Stimulated activated CD8-positive, alpha-beta memory T cell treated with anti-CD3 and anti-CD28 coated beads, Interleukin-7, amount 100 ng/mL, for 24 hours (primary cell): ENCODE data around the gene ZIM2.

Experiments used
- DNase-seq: peaks from one replicate; pipeline ENCODE4 v3.0.0-alpha.2; 2020; ENCODE audit warnings: low read depth

The ZIM2 gene

DNA sequence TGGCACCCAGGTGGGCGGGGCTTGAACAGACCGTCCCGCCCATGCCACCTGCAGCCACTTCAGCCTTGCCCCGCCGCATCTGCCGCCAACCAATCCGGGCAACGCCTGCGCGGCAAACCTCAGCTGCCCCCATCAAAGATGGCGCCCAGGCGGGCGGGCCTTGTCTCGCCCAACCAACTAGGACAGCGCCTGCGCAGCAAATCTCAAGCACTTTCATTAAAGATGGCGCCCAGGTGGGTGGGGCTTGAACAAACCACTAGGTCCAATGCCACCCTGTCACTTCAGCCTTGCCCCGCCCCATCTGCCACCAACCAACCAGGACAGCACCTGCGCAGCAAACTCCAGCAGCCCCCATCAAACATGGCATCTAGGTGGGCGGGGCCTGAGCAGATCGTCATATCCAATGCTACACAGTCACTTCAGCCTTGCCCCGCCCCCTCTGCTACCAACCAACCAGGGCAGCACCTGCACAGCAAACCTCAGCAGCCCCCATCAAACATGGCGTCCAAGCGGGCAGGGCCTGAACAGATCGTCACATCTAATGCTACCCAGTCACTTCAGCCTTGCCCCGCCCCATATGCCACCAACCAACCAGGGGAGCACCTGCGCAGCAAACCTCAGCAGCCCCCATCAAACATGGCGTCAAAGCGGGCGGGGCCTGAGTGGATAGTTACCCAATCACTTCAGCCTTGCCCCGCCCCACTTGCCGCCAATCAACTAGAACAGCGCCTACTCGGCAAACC, 1.4 kb downstream of the ZIM2 start:
- DNase-seq: no peak

DNA sequence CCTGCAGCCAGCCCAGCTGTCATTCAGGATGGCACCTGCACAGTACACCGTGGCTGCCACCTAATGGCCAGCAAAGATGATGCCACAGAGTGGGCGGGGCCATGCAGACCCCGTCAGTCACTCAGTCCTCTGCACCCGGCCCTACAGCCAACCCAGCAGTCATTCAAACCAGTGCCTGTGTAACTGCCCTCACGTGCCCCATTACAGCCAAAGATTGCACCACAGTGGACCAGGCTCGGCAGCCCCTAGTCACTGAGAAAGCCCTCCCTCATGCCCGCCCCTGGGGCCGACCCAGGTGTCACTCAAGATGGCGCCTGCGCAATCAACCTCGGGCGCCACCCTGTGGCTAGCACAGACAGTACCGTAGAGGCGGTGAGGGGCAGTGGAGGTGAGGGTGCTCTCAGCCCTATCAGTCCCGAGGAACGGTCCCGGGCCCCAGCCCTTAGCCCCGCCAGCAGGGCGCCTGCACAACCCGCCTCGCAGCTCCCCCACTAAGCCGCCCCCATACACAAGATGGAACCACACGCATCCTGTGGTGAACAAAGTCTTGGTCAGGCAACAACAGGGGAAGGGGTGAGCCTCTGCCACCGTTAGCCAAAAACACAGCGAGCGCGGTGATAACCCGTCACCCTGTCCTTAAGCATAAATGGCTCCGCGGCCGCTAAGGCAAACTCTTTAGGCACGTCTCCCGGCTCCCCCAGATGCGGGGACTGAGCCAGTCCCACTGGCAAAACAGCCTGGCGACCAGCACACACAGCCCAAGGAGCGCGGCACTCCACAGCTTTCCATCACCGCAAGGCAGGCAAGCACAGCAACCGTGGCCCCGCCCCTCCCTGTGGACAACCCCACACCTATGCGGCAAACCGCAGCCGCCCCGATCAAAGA, 2.3 kb downstream of the ZIM2 start:
- no peak for DNase-seq

DNA sequence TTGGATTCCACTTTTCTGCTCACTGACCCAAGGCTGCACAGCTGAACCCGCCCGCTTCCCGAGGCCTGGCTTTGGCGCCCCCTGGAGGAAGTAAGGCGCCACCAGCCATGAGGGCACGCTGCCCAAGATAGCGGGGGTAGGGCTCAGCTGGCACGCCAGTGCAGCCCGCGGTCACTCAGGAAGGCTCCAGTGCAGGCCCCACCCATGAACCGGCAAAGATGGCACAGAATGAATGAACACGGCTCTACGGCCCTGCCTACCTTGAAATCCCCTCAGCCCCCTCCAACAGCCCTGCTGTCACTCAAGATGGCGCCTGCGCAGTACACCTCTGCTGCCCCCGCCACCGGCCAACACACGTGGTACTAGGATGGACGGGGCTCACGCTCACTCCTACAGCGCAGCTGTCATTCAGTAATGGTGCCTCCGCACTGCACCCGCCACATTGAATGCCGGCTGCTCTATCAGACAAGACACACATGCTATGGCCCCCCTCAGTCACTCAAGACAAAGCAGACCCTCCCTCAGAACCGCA, 3.0 kb downstream of the ZIM2 start:
- no peak for DNase-seq

DNA sequence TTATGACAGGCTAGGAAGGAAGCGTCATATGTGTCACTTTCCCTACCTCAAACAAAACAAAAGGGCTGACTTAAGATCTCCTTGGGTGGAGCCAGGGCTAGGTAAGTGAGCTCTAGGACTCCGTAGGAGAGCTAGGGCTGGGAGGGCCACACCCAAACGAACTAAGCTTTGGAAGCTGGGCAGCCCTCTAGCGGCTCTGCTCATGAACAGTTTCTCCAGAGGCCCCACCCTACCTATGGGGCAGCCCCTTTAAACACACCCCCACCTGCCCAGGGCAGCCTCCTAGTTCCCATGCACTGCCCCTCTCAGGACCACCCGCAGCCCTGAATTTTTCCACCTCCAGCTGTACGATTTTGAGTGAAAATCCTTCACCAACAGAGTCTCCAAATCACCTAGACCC, 3.5 kb downstream of the ZIM2 start:
- no peak for DNase-seq

DNA sequence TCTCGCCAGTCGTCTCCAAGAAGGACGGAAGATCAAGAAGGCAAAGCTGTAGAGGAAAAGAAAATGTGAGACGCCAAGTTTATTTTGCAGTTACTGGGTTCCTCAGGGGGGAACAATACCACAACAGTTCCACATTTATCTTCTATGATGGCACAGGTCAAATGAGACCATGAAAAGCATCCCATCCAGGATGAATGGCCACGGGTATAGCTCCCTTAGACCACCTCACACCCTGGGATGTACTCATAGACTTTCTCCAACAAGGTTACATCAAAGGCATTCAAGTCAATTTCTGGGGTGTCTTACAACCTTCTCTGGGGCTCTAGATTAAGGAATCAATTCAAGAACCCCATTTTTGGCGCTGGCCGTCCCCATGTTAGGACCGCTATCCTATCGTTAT, 4.5 kb downstream of the ZIM2 start:
- DNase-seq: no peak

DNA sequence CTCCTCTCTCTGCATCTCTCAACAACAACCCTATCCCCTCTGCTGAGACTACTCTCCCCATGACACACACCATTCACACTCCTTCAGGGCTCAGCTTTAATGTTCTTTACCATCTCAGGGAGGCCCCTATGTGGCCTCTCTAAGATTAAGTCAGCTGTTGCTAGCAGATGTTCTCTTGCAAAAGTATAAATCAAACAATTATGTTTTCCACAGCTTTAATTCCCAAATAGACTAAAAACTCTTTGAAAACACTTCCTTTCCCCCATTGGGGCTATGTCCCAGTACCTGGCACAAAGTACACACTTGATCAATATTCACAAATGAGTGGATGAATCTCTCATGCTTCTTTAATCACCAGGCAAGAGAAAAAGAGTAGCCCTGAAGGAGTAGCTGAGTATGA, 5.1 kb downstream of the ZIM2 start:
- no peak for DNase-seq

DNA sequence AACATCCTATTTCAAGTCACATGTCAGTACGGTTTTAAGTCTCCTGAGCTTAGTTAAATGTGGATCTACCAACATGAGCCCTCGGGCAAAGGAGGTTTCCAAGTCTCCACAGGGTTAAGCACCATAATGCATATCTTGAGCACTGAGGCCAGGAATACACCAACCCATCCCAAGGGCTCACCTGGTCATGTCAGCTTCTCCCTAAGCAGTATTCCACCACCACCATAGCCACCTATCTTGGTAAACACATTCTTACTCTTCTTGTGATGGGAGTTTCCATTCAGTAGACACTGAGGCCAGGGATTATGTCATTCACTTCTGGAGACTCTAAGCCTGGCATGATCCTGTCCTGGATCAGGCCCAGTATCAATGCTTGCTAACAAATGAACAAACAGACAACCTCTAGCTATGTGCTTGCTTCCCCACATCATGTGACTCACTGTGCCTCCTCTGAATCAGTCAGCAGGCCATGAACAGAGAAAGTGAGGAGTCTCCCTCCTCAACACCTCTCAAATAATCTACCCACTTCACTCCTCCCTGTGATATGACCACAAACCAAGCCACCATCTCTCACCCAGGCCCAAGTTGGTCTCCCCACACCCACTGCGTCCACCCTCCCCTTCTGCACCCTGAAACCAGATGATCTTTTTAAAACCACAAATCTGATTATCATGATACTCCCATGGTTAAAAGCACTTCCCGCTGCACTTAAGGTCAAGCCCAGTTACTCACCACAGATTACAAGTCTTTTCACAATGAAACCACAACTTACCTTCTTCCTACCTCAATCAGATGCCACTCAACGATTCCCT, 5.8 kb downstream of the ZIM2 start:
- DNase-seq: no peak

DNA sequence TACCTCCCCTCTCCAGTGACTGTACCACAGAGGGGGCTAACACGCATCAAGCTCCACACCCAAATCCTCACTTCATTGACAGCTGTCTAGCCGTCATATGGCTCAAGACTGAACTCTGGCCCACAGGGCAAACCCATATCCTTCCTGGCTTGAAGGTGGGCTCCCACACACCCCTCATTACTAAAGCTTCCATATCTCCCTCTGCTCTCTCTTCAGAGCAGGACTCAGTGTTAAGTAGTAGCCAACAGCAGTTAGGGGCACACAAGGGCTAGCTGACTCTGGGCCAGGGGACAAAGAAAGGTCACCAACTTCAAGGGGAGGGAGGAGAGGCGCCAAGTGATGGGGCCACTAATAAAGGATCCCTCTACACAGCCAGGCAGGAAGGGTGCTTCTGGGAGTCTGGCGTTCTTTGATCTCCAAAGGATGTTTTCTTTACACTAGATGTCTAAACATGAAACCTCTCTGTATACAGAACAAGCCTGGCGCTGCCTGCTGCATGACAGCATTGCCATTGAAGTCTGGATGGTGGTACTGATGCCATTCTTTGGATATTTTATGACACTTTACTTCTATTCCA, 8.1 kb downstream of the ZIM2 start:
- no peak for DNase-seq

DNA sequence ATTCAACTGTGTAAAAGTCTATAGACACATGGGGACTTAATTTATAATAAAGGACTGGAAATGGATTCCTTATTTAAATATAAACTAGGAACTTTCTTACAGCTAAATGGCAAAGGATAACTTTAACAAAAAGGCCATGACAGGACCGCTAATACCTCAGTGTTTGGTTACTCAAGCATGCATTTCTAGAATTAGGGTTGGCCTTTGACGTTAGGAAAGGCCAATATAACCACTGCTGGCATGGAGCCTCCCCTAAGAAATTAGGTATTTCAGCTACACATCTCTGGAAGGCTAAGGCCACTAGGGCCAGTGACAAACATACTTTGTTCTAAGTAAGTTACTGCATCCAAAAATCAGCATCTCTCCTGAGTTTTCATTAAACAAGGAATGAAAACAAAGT, 9.3 kb downstream of the ZIM2 start:
- no peak for DNase-seq

DNA sequence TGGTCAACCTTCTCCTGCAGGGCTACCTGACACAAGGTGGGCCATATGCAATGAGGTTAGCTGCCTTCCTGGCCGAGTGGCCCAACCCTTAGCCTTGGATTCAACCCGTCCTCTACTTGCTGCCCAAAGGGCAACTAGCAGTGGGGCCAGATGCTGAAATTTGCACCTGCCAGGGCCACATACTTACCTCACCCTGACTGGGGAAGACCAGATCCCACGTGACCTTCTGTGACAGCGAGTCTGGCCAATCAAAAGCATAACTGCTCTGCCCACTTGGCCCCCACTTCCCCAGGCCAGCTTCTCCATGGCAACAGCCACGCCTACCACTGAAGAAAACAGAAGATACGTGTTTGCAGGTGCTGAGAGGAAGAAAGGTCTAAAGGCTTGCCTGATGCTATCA, 10.9 kb downstream of the ZIM2 start:
- DNase-seq: no peak

DNA sequence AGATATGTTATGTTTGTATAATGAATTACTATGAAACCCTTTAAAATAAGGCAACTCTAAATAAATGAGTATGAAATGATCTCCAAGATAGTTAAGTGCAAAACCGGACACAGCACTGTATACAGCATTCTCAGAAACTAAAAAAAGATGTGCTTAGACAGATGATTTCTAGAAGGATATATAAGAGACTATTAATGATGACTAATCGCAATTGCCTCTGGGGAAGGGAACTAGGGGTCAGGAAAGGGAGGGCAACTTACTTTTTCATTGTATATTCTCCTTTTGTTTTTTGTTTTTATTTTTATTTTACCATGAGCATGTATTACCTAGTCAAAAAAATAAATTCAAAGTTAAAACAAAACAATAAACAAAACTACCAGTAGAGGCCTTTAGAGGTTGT, 12.8 kb downstream of the ZIM2 start:
- DNase-seq: no peak

DNA sequence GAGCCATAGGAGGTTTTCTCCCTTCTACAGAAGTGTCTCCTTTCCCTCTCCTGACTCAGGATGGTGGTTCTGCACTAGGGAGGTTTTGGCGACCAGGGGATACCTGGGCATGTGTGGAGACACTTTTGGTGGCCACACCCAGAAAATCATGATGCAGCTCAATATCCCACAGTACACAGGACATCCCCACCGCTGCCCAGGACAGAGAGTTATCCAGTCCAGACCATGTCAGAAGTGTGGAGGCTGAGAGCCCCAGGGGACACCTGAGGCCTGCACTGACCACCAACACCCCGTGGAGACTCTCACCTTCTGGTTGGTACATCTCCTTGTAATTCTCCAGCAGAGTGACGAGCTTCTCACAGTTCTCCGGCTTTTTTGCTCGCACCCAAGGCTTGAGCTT, 16.6 kb downstream of the ZIM2 start:
- no peak for DNase-seq

DNA sequence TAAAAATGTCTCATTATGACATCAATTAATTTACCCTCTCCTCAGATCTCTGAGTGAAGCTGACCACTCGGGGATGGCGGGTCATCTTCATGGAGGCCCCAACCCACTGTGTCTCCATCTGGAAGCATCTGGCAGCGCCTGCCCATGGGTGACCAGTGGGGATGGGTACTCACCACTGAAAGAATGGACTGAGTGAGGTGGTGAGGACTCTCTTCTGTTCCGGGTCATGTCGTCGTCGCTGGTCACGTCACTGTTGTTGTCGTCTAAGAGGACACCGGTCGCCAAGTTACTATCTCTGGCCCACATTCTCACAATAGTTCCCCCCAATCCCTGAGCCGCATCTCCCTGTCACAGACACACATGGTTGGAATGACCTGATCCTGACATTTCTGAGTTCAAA, 17.1 kb downstream of the ZIM2 start:
- no peak for DNase-seq

DNA sequence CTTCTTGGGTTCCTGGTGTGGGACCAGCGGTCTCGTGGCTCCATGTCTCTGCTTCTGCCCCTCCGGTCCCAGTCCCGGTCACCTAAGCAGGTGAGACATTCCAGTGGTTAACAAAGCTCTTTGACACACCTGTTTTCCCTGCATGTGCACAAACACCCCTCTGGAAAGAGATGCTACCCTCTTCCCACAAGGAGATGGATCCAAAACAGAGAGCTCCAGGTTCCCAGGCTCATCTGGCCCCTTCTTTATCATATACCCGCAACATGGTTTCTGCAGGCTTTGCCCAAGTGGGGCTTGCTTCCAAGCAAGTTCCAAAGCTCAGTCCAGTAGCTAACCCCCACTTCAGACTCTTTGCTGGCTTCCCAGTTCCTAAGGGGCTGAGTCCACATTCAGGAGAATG, 17.8 kb downstream of the ZIM2 start:
- no peak for DNase-seq

DNA sequence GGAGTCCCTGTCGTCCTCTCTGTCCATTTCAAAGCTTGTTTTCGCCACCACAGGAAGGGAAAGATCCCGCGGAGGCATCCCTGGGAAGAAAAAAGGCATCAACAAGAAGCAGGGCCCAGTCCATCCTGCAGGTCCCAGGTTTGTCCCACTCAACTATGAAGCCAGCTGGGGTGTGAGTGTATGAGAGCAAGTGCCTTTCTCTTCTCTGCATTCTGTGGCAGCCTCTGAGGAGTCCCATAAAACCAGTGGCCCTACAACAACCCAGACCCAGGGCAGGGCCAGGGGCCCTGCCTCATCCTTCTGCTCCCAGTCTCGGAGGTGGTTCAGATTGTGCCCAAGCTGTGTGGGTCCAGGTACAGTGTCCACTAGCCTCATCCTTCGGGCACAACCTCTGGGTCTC, 18.9 kb downstream of the ZIM2 start:
- DNase-seq: no peak

DNA sequence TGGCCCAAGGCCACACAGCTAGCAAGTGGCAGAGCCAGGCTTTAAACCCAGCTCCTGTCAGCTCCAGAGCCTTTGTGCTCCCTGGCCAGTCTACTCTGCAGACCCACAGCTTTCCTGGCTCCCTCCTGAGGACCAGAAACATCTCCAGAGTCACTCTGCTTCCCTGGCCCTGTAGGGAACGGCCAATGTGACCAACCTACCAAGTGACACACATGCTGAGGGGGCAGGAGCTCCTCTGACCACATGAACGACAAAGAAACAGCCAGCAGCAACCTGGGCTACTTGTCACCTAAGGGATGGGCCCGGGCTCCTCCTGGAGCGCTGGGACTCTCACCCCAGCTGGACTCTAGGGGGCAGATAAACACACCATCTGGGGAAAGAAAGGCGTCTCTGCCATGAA, 19.3 kb downstream of the ZIM2 start:
- no peak for DNase-seq

DNA sequence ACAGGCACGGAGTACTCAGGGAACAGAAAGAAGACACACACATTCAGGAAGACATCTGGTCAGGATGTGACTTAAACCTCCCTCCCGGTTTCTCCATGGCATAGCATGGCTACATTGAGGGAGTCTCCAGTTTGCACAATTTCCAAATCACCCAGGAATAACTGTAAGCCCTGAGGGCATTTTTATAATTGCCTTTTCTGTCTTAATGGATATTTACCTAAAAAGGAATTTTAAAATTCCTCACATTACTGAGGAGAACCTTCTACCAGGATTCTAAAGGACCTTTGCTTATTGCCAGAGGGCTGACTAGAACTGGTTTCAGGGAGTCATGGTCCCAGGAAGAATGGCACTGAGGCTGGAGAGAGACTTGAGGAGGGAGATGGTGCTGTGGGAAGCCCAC, 21.4 kb downstream of the ZIM2 start:
- DNase-seq: no peak

DNA sequence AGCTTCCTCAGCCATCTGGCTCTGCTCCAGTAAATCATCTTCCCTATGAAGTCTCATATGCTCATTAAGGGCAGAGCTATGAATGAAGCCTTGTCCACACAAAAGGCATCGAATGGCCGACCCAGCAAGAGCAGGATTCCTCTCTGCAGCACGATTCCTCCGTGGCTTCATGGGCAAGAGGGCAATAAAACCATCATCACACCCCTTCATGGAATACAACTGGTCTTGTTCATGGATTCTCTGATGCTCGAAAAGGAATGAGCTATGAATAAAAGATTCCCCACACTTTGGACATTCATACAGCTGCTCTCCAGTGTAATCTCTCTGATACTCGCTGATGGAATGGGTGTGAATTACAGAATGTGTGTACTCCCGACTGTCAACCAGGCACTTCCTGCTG, 25.9 kb downstream of the ZIM2 start:
- DNase-seq: no peak

DNA sequence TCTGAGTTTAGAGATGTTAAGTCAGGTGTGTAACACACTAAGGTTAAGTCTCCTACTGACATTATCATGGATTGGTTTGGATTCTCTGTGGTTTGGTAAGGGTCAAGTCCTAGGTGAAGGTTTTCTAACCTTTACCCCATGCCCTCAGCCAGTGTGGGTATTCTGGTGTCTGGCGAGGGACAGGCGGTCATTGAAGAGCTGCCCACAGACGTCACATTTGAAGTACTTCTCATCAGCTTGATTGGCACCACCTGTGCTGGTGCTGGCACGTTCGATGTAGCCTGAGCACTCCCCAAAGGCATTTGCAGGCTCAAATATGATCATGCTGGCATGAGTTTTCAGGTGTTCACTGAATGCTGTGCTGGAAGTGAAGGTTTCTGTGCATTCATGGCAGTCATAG, 27.0 kb downstream of the ZIM2 start:
- no peak for DNase-seq

DNA sequence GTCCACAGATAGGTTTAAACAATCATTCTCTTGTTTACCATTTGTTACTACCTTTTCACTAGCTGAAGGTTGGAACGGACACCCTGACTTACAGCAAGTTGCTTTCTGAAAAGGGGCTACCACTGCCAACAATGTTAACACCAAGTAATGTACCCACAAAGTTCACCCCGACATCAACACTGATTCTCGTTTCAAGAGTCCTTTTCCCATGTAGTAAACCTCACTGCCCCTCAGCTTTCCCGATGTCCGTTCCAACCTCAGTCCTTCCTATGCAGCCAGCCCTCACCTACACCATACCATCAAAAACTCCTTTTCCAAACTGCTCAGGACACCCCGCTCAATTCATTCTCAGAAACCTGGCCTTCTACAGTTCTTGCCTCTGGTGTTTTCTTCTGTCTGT, 29.0 kb downstream of the ZIM2 start:
- no peak for DNase-seq

DNA sequence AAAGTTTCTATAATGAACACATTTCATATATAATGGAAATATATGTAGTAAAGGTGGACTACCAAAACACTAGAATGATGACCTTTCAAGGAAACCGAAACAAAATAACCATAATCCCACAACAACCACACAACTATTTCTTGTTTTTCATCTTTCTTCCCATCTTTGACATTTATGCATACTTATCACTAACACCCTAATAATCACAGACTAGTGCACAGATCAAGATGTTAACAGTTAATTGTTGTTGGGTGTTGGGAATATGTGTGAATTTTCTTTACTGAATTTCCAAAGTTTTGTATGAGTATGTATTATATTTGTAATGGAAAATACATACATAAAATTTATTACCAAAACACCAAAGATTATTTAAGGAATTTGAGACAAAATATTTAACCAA, 30.3 kb downstream of the ZIM2 start:
- no peak for DNase-seq

DNA sequence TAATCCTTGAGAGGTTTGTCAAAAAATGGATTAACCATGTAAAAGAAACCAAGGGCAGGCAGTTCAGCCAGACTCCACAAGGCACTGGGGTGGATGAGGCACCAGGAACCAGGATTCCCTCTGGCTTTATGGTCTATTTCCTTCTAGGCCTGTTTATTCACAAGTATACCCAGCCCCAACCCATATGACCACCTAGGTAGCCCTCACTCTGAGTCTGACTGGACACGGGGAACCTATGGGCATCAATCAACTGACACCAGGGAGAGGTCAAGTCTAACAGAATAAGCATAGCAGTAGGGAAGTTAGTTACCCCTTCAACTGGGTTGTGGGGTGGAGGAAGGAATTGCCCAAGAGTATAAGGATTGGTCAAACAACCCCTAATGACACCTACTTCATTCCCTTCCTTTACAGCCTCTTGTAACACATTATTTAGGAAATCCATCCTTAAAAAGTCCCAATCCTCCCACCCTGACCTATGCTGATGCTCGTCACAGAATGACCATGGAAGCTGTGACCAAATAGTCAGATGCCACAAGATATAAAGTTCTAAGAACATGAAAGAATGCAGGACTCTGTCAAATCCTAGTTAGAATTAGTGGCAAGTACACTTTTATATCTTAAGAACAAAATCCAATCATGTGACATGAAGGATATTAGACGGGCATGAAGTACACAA, 31.7 kb downstream of the ZIM2 start:
- no peak for DNase-seq
